GM12878 (cell line): ENCODE data around the gene NRTN. TPM values are rescaled to one million over a fixed set of nuclear protein-coding genes. Genes with fewer than 3 reads are reported as not detected.

Experiments used
- ATAC-seq: fragments of 200-7000 bp; cut with Tn5 transposase; 3 replicates; pipeline ENCODE4 v1.9.1; 2020; ENCODE audit warnings: mild to moderate bottlenecking, moderate library complexity
- BruUV-seq: library from RNA; stranded (reverse); fragments of 400-500 nt; replicated peaks from 2 replicates; lab custom pipeline; 2021; lab: Mats Ljungman, UMichigan
- CTCF ChIA-PET: fragments of 300-600 bp; sonication (Branson Sonifier 250); formaldehyde crosslinking; extraction: SDS; loops from one replicate; lab custom pipeline; 2021; ENCODE audit warnings: inconsistent platforms; lab: Yijun Ruan, JAX
- POLR2A ChIA-PET: fragments of 350-600 bp; formaldehyde crosslinking; extraction: SDS; loops from one replicate; lab custom pipeline; 2021; ENCODE audit warnings: inconsistent platforms; lab: Charles Lee
- RAD21 ChIA-PET: fragments of 300-600 bp; sonication (Branson Sonifier 250); formaldehyde crosslinking; loops from one replicate; lab custom pipeline; 2023; ENCODE audit warnings: antibody characterized with exemption; ENCODE audit not compliant: unreplicated experiment; lab: Charles Lee
- SMC1A ChIA-PET: fragments of 300-600 bp; sonication (Branson Sonifier 250); formaldehyde crosslinking; loops from one replicate; lab custom pipeline; 2023; ENCODE audit not compliant: unreplicated experiment, uncharacterized antibody; lab: Charles Lee
- DNase-seq: peaks from one replicate; pipeline ENCODE4 v3.0.0-alpha.2; 2011; ENCODE audit warnings: low read depth, low spot score
- FAIRE-seq: peaks from 3 replicates; lab custom pipeline; 2011; peaks lifted over from hg19 to GRCh38; lab: Jason Lieb, UNC
- H2AFZ ChIP-seq: 2 replicates; pipeline ENCODE4 v1.6.0; 2011; ENCODE audit warnings: low read depth, low read length, control low read depth; ENCODE audit not compliant: control insufficient read depth
- H3K27ac ChIP-seq: 2 replicates; pipeline ENCODE4 v1.5.1; 2011; ENCODE audit warnings: control low read depth; ENCODE audit not compliant: control insufficient read depth, insufficient read depth
- H3K27me3 ChIP-seq, 2 experiments: replicated peaks in 1 of 2; 2 replicates each; pipeline versions ENCODE4 v1.6.0 to v1.6.1; 2011; ENCODE audit warnings: low read length in 1 of 2; ENCODE audit not compliant: control insufficient read depth in 2 of 2, insufficient read depth in 2 of 2
- H3K36me3 ChIP-seq, 2 experiments: 2 replicates each; pipeline ENCODE4 v1.5.1; 2011; ENCODE audit warnings: low read length in 1 of 2; ENCODE audit not compliant: control insufficient read depth in 2 of 2, insufficient read depth in 2 of 2
- H3K4me1 ChIP-seq: 2 replicates; pipeline ENCODE4 v1.6.1; 2011; ENCODE audit warnings: mild to moderate bottlenecking, low read length, moderate library complexity, mixed read lengths; ENCODE audit not compliant: control insufficient read depth, insufficient read depth
- H3K4me2 ChIP-seq: 2 replicates; pipeline ENCODE4 v1.6.0; 2011; ENCODE audit warnings: control low read depth; ENCODE audit not compliant: control insufficient read depth, insufficient read depth
- H3K4me3 ChIP-seq: fragments of 200-600 bp; sonication (generic); 2 replicates; pipeline ENCODE4 v1.5.1; 2016
- H3K79me2 ChIP-seq: 2 replicates; pipeline ENCODE4 v1.6.0; 2011; ENCODE audit warnings: low read length; ENCODE audit not compliant: control insufficient read depth, insufficient read depth
- H3K9ac ChIP-seq: 2 replicates; pipeline ENCODE4 v1.8.0; 2011; ENCODE audit warnings: low read length, control low read depth, mixed read lengths; ENCODE audit not compliant: control insufficient read depth, insufficient read depth
- H3K9me3 ChIP-seq: replicated peaks from 3 replicates; pipeline ENCODE4 v1.5.1; 2011; ENCODE audit warnings: mild to moderate bottlenecking, low read length; ENCODE audit not compliant: control insufficient read depth, insufficient read depth
- H4K20me1 ChIP-seq: 2 replicates; pipeline ENCODE4 v1.6.0; 2011; ENCODE audit not compliant: control insufficient read depth, insufficient read depth
- BCL11A ChIP-seq: IDR thresholded peaks from 2 replicates; pipeline ENCODE4 v1.6.1; 2011; ENCODE audit warnings: low read depth, low read length
- CHD1 ChIP-seq: IDR thresholded peaks from 2 replicates; pipeline ENCODE4 v1.6.1; 2012; ENCODE audit warnings: low read depth, low read length, improper control_type of control experiment
- ETV6 ChIP-seq, 2 experiments: fragments of 450-650 bp in 1 of 2; IDR thresholded peaks in 1 of 2; conservative IDR thresholded peaks in 1 of 2; 2 replicates each; pipeline ENCODE4 v1.6.1; 2014; ENCODE audit warnings: antibody characterized with exemption in 1 of 2, borderline replicate concordance in 1 of 2, low read depth in 1 of 2, mild to moderate bottlenecking in 1 of 2, moderate library complexity in 1 of 2
- GATAD2B ChIP-seq: fragments of 450-650 bp; conservative IDR thresholded peaks from 2 replicates; pipeline ENCODE4 v1.6.1; 2017; ENCODE audit warnings: low read depth, mild to moderate bottlenecking, moderate library complexity
- HCFC1 ChIP-seq: fragments of 150-350 bp; IDR thresholded peaks from 2 replicates; pipeline ENCODE4 v1.6.1; 2014; ENCODE audit warnings: low read length
- LARP7 ChIP-seq: fragments of 450-650 bp; IDR thresholded peaks from 2 replicates; pipeline ENCODE4 v1.6.1; 2017; ENCODE audit warnings: mild to moderate bottlenecking
- NFXL1 ChIP-seq: fragments of 450-650 bp; IDR thresholded peaks from 2 replicates; pipeline ENCODE4 v1.6.1; 2017; ENCODE audit warnings: antibody characterized with exemption, mild to moderate bottlenecking, borderline replicate concordance
- RAD51 ChIP-seq: fragments of 450-650 bp; IDR thresholded peaks from 2 replicates; pipeline ENCODE4 v1.6.1; 2016; ENCODE audit warnings: moderate library complexity, mild to moderate bottlenecking, inconsistent platforms
- RFX5 ChIP-seq: IDR thresholded peaks from 2 replicates; pipeline ENCODE4 v1.6.1; 2011; ENCODE audit warnings: low read depth, low read length, improper control_type of control experiment
- RUNX3 ChIP-seq: IDR thresholded peaks from 2 replicates; pipeline ENCODE4 v1.6.1; 2012; ENCODE audit warnings: low read length, inconsistent platforms
- SMC3 ChIP-seq: IDR thresholded peaks from 2 replicates; pipeline ENCODE4 v1.6.1; 2011; ENCODE audit warnings: low read length, improper control_type of control experiment, borderline replicate concordance
- YBX1 ChIP-seq: fragments of 450-650 bp; IDR thresholded peaks from 2 replicates; pipeline ENCODE4 v1.6.1; 2016; ENCODE audit warnings: antibody characterized with exemption
- YY1 ChIP-seq: IDR thresholded peaks from 2 replicates; pipeline ENCODE4 v1.6.1; 2011; ENCODE audit warnings: low read depth, mild to moderate bottlenecking, low read length
- ZNF622 ChIP-seq: fragments of 450-650 bp; IDR thresholded peaks from 2 replicates; pipeline ENCODE4 v1.6.1; 2017; ENCODE audit warnings: mild to moderate bottlenecking, inconsistent platforms
- WGBS: methylation state at CpG from one replicate; pipeline ENCODE4 v1.1.6; 2016; ENCODE audit warnings: low lambda C conversion rate; ENCODE audit not compliant: insufficient replicate concordance, insufficient coverage; ENCODE audit errors: missing lambda C conversion rate; 5-methylcytosine and 5-hydroxymethylcytosine counted together
- in situ Hi-C: fragments of 300-500 bp; cut with MboI; formaldehyde crosslinking; loops from 9 replicates; pipeline ENCODE4 v1.14.3; 2018; ENCODE audit warnings: mixed read lengths
- intact Hi-C: fragments of 100-400 bp; cut with micrococcal nuclease; formaldehyde crosslinking; loops from one replicate; pipeline ENCODE4 v1.14.2; 2022; ENCODE audit not compliant: unreplicated experiment
- polyA plus RNA-seq, 11 experiments: library from polyadenylated mRNA; depleted of rRNA in 4 of 11; unstranded in 6 of 11; stranded (reverse) in 5 of 11; fragments of >200 nt; fragmentation: Nextera tagmentation in 4 of 11; fragmentation: Illumina TruSeq in 1 of 11; extraction: Ambion mirVana in 4 of 11; extraction: Trizol in 1 of 11; gene quantifications; 1 replicate in 1 of 11; 2 replicates in 10 of 11; pipeline versions ENCODE4 v1.2.1 to v1.2.3, GENCODE V29; 2011 to 2016; ENCODE audit warnings: inconsistent platforms in 2 of 11, missing spikeins in 2 of 11, low read depth in 1 of 11
- total RNA-seq, 4 experiments: library from RNA; depleted of rRNA in 3 of 4; stranded (reverse); fragments of >200 nt in 3 of 4; fragmentation: Illumina TruSeq in 1 of 4; extraction: Trizol in 1 of 4; gene quantifications; 2 replicates each; pipeline versions ENCODE4 v1.2.1 to v1.2.3, GENCODE V29; 2013 to 2021
- TF ChIP-seq, protein P1 (sequence below): IDR thresholded peaks from 2 replicates; pipeline ENCODE4 v1.6.1; 2011; ENCODE audit warnings: mild to moderate bottlenecking, low read depth, low read length, moderate library complexity; ENCODE audit not compliant: insufficient replicate concordance
- TF ChIP-seq, protein P2 (sequence below): fragments of 450-650 bp; IDR thresholded peaks from 2 replicates; pipeline ENCODE4 v1.6.1; 2018; ENCODE audit warnings: borderline replicate concordance, mild to moderate bottlenecking; ENCODE audit not compliant: partially characterized antibody
- TF ChIP-seq, protein P3 (sequence below): fragments of 450-650 bp; IDR thresholded peaks from 2 replicates; pipeline ENCODE4 v1.6.1; 2014; ENCODE audit warnings: mild to moderate bottlenecking

The NRTN gene
- total and polyA plus RNA-seq, 10 of the 15 experiments (the other 5 are each of a cell fraction or from before 2014, with no cell fraction given), result not detected

DNA sequence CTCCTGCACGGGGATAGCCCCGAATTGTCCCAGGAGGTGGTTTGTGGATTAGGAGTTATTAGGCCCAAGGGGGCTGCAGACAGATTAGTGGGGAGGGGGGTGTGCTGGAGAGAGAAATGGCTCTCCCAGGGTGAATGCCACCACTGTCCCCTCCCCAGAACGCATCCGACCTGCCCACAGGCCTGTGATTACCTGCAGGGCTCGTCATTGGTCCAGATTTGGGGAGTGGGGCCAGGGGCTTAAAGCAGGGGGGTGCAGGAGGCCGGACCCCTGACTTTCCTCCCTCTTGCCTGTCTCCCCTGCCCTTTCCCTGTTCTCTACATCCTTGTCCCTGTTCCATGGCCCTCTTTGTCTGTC is 1.2 kb downstream of the NRTN start:
- BruUV-seq, result no TSS peak
- ChIA-PET CTCF (no interaction called here), SMC1A (no interaction called here)
- no peak overlapping the region for H2AFZ ChIP-seq
- H3K9ac ChIP-seq, result no peak overlapping the region
- H3K36me3 ChIP-seq, result no peaks in the 10 kb centered on the region
- H3K27me3 ChIP-seq, result no peaks in the 10 kb centered on the region; a peak in 2 of 4 replicates
- H4K20me1 ChIP-seq, result no peaks in the 10 kb centered on the region
- no peak overlapping the region for H3K27ac ChIP-seq
- H3K79me2 ChIP-seq, result no peaks in the 10 kb centered on the region
- ATAC-seq, result no peak
- H3K4me2 ChIP-seq, result no peak overlapping the region
- TF ChIP-seq HCFC1 (no peak), RFX5 (no peak), BCL11A (no peak), YY1 (no peak), CHD1 (no peak), ETV6 (conservative IDR thresholded peaks at IDR 0.05 in 1 of 2, IDR thresholded peaks at IDR 0.05 in 1 of 2; ENCODE audit: borderline replicate concordance in 1 of 2, low read depth in 1 of 2) (no peak), LARP7 (no peak), RAD51 (no peak), ZNF622 (no peak), GATAD2B (no peak), SMC3 (no peak), NFXL1 (no peak), YBX1 (no peak), RUNX3 (no peak)
- TF ChIP-seq, protein P1, sequence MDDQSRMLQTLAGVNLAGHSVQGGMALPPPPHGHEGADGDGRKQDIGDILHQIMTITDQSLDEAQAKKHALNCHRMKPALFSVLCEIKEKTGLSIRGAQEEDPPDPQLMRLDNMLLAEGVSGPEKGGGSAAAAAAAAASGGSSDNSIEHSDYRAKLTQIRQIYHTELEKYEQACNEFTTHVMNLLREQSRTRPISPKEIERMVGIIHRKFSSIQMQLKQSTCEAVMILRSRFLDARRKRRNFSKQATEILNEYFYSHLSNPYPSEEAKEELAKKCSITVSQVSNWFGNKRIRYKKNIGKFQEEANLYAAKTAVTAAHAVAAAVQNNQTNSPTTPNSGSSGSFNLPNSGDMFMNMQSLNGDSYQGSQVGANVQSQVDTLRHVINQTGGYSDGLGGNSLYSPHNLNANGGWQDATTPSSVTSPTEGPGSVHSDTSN, result no peak
- TF ChIP-seq, protein P2, sequence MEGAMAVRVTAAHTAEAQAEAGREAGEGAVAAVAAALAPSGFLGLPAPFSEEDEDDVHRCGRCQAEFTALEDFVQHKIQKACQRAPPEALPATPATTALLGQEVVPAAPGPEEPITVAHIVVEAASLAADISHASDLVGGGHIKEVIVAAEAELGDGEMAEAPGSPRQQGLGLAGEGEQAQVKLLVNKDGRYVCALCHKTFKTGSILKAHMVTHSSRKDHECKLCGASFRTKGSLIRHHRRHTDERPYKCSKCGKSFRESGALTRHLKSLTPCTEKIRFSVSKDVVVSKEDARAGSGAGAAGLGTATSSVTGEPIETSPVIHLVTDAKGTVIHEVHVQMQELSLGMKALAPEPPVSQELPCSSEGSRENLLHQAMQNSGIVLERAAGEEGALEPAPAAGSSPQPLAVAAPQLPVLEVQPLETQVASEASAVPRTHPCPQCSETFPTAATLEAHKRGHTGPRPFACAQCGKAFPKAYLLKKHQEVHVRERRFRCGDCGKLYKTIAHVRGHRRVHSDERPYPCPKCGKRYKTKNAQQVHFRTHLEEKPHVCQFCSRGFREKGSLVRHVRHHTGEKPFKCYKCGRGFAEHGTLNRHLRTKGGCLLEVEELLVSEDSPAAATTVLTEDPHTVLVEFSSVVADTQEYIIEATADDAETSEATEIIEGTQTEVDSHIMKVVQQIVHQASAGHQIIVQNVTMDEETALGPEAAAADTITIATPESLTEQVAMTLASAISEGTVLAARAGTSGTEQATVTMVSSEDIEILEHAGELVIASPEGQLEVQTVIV, result no peak
- TF ChIP-seq, protein P3, sequence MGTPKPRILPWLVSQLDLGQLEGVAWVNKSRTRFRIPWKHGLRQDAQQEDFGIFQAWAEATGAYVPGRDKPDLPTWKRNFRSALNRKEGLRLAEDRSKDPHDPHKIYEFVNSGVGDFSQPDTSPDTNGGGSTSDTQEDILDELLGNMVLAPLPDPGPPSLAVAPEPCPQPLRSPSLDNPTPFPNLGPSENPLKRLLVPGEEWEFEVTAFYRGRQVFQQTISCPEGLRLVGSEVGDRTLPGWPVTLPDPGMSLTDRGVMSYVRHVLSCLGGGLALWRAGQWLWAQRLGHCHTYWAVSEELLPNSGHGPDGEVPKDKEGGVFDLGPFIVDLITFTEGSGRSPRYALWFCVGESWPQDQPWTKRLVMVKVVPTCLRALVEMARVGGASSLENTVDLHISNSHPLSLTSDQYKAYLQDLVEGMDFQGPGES, result no peak
- TF ChIP-seq, all 136 proteins: peak for 0
- 15% methylated on average over 6 of the region's 6 CpGs for WGBS
- ChIA-PET POLR2A (no interaction called here), RAD21 (no interaction called here)
- DNase-seq (no peak), FAIRE-seq (no peak)
- peaks cover 7% of the 10 kb centered on the region for H3K4me1 ChIP-seq
- intact Hi-C loops, result loop anchor here (10.0 kb wide), 1 partner anchor 219 kb away; no protein-coding TSS in a partner anchor
- no peaks in the 10 kb centered on the region for H3K9me3 ChIP-seq
- in situ Hi-C loops, result loop anchor here (5.0 kb wide), 1 partner anchor 216 kb away; no protein-coding TSS in a partner anchor
- H3K4me3 ChIP-seq, result no peak overlapping the region
